GM21529 (cell line): ENCODE results near the gene EN1.

ENCODE experiments used
- ATAC-seq: cut with Tn5 transposase; IDR thresholded peaks from one replicate; pipeline ENCODE4 v1.9.1; 2021; ENCODE audit not compliant: unreplicated experiment

Gene EN1

GRCh38 chr2:118844261-118845004, 3.0 kb downstream of the EN1 start:
- ATAC-seq: no peak

DNA sequence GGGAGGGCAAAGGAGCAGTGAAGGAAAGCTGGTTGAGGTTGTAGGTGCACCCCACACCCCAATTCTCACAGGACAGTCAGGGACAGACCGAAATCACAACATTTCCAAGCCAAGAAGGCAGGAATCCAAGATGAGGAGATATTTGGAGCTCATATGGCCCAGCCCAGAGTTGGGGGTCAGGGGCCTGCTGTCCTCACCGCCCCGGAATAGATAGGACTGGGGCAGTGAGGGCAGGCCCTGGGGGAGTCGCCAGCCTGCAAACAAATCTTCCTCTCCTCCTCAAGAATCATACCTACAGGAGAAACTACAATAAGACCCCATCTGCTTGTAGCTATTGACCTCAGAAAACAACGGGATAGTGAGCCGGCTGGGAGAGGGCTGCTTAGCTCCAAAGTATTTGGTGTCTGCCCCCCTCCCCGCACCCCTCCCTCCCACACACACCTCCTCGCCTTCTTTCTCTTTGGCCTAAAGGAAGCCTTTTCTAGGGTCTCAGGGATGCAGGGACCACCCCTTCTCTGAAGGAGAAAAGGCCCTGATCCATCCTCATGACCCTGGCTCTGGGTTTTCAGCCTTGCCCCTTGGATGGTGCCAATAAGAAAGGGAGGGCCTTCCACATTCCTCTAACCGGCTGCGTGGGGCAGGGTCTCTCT, 3.8 kb downstream of the EN1 start:
- ATAC-seq: no peak

- ATAC-seq: no peak
Observed at GRCh38 chr2:118842661-118843482, 4.6 kb downstream of the EN1 start.

DNA sequence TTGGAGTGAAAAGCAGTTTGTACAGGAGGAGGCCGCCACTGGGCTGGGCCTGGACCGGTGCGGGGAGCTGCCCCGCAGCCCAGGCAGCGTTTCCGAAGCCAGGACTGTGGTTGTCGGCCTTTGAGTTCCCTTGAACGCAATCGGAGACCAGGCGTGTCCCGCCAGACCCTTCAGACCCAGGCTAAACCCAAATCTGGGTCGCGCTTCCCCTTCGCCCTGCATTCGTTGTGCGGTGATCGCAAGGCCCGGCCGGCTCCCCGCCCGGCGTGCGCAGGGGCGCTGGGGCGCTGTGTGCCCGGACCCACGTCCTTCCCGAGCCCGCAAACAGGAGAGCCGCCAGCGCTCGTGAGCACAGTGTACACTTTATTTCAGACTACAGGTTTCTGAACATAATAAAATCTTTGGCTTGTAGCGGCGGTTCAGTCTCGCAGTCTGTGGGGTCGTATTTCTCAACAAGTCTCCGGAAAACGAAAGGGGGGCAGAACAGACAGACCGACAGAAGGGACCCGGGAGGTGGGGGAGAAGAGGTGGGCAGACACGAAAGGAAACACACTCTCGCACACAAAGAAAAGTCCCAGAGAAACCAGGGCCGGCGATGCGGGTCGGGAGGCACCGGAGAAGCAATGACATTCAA, 5.5 kb downstream of the EN1 start:
- ATAC-seq: no peak

DNA sequence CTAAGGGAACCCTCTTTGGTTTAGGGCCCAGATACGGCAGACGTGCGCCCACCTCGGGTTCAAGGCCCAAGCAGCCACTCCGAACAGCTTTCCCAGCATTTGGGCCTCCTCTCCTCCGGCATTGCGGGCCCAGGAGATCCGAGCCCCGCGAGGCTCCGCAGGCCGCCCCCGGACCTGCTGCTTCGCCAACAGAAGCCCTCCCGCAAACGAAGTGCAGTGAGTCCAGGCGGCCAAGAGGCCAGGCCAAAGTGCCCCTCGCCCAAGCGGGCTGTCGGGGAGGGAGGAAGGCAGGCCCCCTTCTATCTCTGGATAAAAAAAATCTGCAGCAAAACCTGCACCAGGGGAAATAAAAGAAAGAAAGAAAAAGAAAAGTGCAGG, 6.0 kb downstream of the EN1 start:
- ATAC-seq: no peak

- no peak for ATAC-seq
Observed at GRCh38 chr2:118838741-118839455, 8.6 kb downstream of the EN1 start.

DNA sequence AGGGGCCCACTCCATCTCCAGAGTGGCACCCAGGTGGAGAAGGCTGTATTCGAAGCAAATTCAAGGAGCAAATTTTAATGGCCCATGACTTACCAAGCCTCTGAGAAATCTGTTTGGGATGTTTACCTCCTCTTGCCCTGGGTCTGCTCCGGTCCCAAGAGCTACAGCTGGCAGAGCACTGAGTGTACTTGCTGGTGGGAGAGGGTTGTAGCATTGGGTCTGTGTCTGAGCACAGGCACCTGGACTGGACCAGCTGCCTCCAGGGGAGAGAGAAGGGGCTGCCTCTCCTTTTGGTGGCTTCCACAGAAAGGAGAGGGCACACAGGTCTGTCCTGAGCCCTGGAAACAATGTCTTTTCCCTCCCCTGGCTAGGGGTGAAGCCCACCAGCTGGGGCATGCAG, 9.8 kb downstream of the EN1 start:
- no peak for ATAC-seq

- no peak for ATAC-seq
Observed at GRCh38 chr2:118837067-118837466, 10.4 kb downstream of the EN1 start.

DNA sequence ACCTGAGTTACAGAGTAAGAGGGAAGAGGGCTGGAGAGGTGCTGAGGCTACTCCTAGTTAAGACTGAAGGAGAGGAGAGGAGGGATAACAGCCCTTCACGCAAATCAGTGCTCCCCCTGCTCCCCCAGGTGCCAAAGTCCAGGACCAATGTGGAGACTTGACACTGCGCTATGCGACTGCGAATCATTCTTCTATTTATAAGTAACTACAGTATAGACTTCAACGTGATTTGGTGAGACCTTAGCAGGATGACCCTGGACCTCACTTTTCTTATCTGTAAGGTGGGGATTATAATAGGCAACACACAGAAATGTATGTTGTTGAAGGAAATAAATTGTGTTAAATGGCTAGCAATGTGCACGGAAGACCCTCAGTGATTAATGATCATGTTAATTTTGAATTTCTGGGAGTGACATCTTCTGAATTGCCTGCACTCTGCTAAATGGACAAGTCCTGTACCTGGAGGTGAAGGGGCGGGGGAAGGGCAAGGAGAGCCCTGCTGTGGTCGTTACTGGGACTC, 11.0 kb downstream of the EN1 start:
- no peak for ATAC-seq

GRCh38 chr2:118835746-118836410, 11.6 kb downstream of the EN1 start:
- ATAC-seq: no peak

- ATAC-seq: no peak
Observed at GRCh38 chr2:118834901-118835745, 12.3 kb downstream of the EN1 start.

GRCh38 chr2:118834440-118834810, 13.0 kb downstream of the EN1 start:
- no peak for ATAC-seq

DNA sequence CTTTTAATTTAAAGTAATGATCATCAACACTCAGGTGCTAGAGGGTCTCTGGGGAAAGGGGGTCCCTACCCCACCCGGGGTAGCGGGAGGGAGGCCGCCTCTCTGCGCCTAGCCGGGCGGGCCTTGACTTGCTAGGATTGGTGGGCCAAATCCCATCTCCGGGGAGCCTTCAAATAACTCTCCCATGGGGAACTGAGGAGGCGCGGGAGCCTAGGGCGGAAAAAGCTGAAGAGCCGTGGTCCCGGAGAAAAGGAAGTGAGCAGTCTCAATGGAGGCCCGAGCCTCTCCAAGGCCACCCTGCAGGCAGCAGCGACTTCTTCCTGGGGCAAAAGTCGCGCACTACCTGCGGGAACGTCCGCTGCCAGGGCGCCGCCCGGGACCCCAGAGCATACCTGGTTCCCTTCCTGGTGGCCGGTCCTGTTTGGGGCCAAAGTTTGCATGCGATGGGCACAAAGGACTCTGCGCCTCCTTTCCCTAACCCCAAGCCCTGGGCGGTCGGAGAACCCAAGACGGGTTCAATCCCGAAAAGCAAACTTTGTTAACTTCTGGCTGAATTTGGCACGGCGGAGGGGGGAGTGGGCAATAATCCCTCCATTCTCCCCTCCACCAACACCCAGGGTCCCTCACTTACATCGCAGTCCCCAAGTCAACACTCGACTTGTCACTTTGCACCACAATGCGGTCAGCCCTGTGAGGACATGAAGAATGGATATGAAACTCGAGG, 13.6 kb downstream of the EN1 start:
- ATAC-seq: no peak

- no peak for ATAC-seq
Observed at GRCh38 chr2:118832791-118833715, 14.4 kb downstream of the EN1 start.

DNA sequence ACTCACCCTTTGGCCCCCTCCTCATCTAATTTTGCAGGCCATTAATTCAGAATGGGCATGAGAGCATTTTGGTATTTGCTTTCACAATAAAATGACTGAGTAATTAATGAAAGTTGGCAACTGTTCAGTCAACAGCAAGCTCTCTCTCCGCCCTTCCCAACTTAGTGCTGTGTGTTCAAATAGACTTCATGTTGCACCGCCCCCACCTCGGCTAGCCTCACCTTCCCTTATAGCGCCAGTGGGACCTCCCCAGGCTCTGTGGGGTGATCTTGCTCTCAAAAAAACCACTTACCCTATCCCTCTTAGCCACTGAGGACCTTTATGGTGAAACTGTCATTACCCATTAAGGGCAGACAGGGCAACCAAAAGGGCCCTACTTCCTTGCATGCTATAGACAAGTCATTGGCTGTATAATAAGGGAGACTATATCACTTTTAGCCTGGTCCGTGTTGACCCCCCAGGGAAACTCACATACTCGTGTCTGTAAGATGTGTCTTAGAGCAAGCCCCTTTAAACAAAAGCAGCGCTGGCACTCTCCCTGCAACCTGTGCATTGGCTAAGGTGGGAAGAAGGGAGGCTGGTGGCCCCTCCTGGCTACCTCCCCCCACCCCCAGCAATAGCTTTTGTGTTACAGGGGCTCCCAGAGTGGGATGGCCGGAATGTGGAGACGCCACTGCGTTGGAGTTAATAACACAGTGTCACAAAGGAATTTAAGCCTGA, 15.2 kb downstream of the EN1 start:
- no peak for ATAC-seq

DNA sequence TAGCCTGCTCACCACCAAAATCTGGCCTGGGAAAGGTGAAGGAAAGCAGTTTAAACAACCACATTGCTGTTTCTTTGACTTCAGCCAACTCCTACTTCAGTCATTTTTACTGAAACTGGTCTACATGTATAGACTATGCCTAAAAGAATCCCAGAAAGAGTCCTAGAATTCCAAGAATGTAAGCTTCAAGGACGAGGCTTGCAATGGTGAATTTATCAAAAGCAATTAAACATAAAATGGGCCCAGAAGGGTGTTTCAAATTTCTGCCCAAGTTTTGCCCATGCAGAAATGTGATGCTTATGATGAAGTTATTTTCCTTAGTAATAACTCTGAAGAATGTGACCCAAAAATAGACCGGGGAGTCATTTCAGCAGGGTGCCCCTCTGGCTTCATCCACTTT, 16.6 kb downstream of the EN1 start:
- ATAC-seq: no peak

- no peak for ATAC-seq
Observed at GRCh38 chr2:118830118-118830517, 17.3 kb downstream of the EN1 start.
